Hepatic stellate cell (primary cell): ENCODE measurements around the gene ZNF319.

Experiments used
- DNase-seq: peaks from one replicate; pipeline ENCODE4 v3.0.0; 2011; ENCODE audit warnings: low spot score

Gene ZNF319

GRCh38 chr16:57999971-58000705, at the start of gene ZNF319:
Gene ZNF319 (minus strand): TSS chr16:58000672. CDS start chr16:57998265, 2,407 bp downstream.
- no peak for DNase-seq

- DNase-seq: no peak
Observed at GRCh38 chr16:58049232-58050185, 49.0 kb upstream of the ZNF319 start.

GRCh38 chr16:58048494-58049231, 48.2 kb upstream of the ZNF319 start:
- DNase-seq: no peak

- DNase-seq: no peak
Observed at GRCh38 chr16:58047557-58048348, 47.3 kb upstream of the ZNF319 start.

- no peak for DNase-seq
Observed at GRCh38 chr16:58046936-58047335, 46.5 kb upstream of the ZNF319 start.

DNA sequence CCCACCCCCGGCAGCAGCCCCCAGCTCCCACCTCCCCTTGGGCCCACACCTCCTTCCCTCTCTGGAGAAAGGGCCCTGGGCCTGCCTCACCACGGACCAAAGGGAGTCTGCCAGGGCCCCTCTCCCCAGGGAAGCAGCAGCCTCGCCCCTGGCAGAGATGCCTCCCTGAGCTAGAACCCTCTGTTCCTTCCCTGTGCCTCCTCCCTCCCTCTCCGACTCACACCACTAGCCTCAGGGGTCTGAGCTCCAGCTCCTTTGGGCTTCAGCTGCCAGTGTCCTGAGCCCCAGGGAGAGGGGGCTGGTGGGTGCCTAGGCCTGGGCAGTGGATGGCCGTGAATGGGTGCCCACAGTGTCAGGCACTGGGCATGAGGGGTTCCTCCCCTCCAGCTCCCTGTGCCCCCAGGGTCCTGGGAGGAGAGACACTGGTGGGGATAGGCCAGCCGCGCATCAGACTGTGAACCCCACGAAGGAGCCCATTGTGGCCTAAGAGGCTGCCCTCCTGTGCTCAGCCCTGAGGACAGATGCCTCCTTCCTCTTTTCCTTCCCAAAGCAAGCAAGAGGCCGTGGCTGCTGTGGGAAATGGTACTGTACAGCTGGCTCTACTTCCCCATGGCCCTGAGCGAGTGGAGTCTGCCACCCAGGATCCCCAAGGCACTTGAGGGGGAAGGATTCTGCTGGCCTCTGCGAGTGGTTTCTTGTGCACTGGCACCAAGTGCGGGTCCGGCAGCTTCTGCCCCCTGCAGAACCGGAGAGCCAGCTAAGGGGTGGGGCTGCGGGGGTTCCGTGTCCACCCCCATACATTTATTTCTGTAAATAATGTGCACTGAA, 45.8 kb upstream of the ZNF319 start:
- no peak for DNase-seq

DNA sequence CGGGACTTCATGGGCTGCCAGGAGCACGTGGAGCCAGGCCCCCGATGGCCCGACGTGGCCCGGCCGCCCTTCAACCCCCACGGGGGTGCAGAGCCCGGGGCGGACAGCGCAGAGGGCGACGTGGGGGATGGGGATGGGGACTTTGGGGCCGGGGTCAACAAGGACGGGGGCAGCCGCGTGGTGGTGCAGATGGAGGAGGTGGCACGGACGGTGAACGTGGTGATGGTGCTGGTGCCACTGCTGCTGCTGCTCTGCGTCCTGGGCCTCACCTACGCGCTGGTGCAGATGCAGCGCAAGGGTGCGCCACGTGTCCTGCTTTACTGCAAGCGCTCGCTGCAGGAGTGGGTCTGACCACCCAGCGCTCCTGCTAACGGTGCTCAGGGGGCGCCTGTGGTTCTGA, 44.6 kb upstream of the ZNF319 start:
- no peak for DNase-seq

GRCh38 chr16:58044266-58045019, 44.0 kb upstream of the ZNF319 start:
- DNase-seq: no peak

- no peak for DNase-seq
Observed at GRCh38 chr16:58043571-58044155, 43.2 kb upstream of the ZNF319 start.

DNA sequence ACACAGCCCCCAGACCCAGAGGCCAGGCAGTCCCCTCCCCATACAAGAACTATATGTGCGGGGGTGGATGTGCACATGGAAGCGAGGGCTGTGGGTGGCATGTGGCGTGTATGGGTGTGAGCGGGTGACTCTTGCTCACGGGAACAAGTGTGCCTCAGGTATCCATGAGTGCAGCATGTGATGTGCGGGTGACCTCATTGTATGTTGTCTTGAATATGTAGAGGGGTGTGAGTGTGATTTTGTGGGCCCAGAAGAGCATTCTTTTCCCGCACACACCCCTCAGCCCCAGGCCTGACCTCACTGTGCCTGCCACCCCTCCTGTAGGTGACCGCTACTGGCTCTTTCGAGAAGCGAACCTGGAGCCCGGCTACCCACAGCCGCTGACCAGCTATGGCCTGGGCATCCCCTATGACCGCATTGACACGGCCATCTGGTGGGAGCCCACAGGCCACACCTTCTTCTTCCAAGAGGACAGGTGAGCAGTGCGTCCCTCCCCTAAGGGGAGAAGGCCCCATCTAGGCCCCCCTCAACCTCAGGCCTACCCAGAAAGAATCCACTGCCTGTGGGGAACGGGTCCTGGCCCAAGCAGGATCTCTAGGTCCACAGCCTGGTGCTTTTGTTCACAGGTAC, 42.5 kb upstream of the ZNF319 start:
- no peak for DNase-seq

- DNase-seq: no peak
Observed at GRCh38 chr16:58042001-58042885, 41.8 kb upstream of the ZNF319 start.

GRCh38 chr16:58041628-58041955, 41.1 kb upstream of the ZNF319 start:
- no peak for DNase-seq

DNA sequence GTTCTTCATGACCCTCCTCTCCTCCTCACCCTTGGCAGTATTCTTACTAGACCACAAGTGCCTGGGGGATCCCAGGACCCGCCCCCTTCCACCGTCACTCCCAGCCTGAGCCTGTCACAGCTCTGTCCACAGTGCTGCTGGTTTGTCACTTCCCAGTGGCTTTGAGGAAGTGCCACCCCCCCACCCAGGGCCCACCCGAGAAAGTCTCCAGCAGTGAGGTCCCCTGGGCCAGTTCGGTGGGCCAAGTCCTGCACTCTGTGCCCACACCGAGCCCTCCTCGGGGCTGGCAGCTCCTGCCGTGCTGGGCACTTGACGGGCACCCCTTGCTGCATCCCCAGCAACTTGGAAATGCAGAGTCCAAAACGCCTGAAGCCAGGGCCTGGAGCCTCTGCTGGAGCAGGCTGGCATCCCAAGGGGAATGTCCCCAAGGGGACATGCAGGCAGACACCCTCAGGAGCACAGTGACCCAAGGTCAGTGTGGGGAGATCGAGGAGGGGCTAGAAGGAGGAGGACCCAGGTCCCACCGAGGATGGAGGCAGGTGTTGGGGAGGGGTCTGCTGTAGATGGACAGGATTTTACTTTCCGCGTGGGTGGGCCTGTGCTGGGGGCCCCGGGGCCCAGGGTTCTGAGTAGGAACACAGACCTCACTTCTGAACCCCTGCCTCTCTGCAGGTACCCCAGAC, 40.6 kb upstream of the ZNF319 start:
- DNase-seq: no peak

GRCh38 chr16:58040496-58040846, 40.0 kb upstream of the ZNF319 start:
- no peak for DNase-seq

DNA sequence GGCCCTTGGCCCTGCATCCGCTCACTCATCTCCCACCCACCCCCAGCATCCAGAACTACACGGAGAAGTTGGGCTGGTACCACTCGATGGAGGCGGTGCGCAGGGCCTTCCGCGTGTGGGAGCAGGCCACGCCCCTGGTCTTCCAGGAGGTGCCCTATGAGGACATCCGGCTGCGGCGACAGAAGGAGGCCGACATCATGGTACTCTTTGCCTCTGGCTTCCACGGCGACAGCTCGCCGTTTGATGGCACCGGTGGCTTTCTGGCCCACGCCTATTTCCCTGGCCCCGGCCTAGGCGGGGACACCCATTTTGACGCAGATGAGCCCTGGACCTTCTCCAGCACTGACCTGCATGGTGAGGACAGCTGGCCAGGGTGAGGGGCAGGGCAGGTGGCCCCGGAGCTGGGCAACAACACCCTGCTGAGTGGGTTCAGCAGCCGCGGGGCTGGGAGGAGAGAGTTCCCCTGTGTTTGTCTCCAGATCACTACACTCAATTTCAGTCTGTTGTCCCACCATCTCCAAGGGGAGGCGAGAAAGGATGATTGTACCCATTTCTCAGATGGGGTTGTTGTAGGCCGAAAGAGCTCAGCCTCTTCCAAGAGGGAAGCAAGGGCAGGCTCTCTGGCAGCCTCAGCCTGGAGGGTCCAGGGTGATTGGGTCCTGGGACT, 39.5 kb upstream of the ZNF319 start:
- no peak for DNase-seq

- no peak for DNase-seq
Observed at GRCh38 chr16:58038219-58038641, 37.8 kb upstream of the ZNF319 start.
